Neural crest cell (in vitro differentiated cells): ENCODE results near the gene NPAS3. TPM values are rescaled to one million over a fixed set of nuclear protein-coding genes. Genes with fewer than 3 reads are reported as not detected.
A peak's percentile ranks its signal among the peaks of the same experiment; 100 is the strongest.

ENCODE experiments used
- DNase-seq: peaks from one replicate; pipeline ENCODE4 v3.0.0; 2021; ENCODE audit warnings: low read depth, mixed read lengths, low spot score
- H3K27ac Mint-ChIP-seq: one replicate; pipeline ENCODE4 v1.8.0; 2021; ENCODE audit warnings: mild to moderate bottlenecking, mixed read lengths; ENCODE audit not compliant: unreplicated experiment
- H3K27me3 Mint-ChIP-seq: 2 replicates; pipeline ENCODE4 v1.8.0; 2021; ENCODE audit warnings: low read depth, mild to moderate bottlenecking, mixed read lengths
- H3K36me3 Mint-ChIP-seq: 2 replicates; pipeline ENCODE4 v1.8.0; 2021; ENCODE audit warnings: low read depth, mild to moderate bottlenecking, mixed read lengths
- H3K4me1 Mint-ChIP-seq: 2 replicates; pipeline ENCODE4 v1.8.0; 2021; ENCODE audit warnings: mixed read lengths
- H3K4me3 Mint-ChIP-seq: one replicate; pipeline ENCODE4 v1.8.0; 2021; ENCODE audit warnings: mild to moderate bottlenecking, mixed read lengths
- H3K9me3 Mint-ChIP-seq: 2 replicates; pipeline ENCODE4 v1.8.0; 2021; ENCODE audit warnings: mixed read lengths
- CTCF ChIP-seq: fragments of 200-600 bp; sonication (generic); conservative IDR thresholded peaks from 2 replicates; pipeline ENCODE4 v1.5.0; 2021; ENCODE audit warnings: antibody characterized with exemption, mild to moderate bottlenecking
- total RNA-seq: library from RNA; stranded (reverse); gene quantifications from 2 replicates; pipeline ENCODE4 v1.2.1, GENCODE V29; 2021

NPAS3 gene
- total RNA-seq, 1 donor from 2014 or later = 18.2 TPM

GRCh38 chr14:33643426-33644181 lies 704.9 kb downstream of the NPAS3 start:
- H3K36me3 Mint-ChIP-seq = no peaks in the 10 kb centered on the region
- H3K9me3 Mint-ChIP-seq = peaks cover 2% of the 10 kb centered on the region
- TF ChIP-seq CTCF = no peak
- DNase-seq = no peak
- H3K4me3 Mint-ChIP-seq = peak overlapping the region; percentile 61
- H3K27me3 Mint-ChIP-seq = no peaks in the 10 kb centered on the region
- H3K4me1 Mint-ChIP-seq = peaks cover 38% of the 10 kb centered on the region
- H3K27ac Mint-ChIP-seq = peak overlapping the region; percentile 15

GRCh38 chr14:33646692-33647260 lies 708.1 kb downstream of the NPAS3 start:
- H3K9me3 Mint-ChIP-seq = peaks cover 2% of the 10 kb centered on the region
- no peak overlapping the region for H3K4me3 Mint-ChIP-seq
- H3K4me1 Mint-ChIP-seq = peaks cover 47% of the 10 kb centered on the region
- H3K27ac Mint-ChIP-seq = no peak overlapping the region
- H3K36me3 Mint-ChIP-seq = no peaks in the 10 kb centered on the region
- DNase-seq = no peak
- no peak for TF ChIP-seq CTCF
- no peaks in the 10 kb centered on the region for H3K27me3 Mint-ChIP-seq

GRCh38 chr14:33647385-33647786 lies 708.7 kb downstream of the NPAS3 start:
- H3K27ac Mint-ChIP-seq = no peak overlapping the region
- no peak for TF ChIP-seq CTCF
- H3K4me1 Mint-ChIP-seq = peaks cover 41% of the 10 kb centered on the region
- peaks cover 2% of the 10 kb centered on the region for H3K9me3 Mint-ChIP-seq
- no peaks in the 10 kb centered on the region for H3K36me3 Mint-ChIP-seq
- no peak for DNase-seq
- H3K27me3 Mint-ChIP-seq = no peaks in the 10 kb centered on the region
- no peak overlapping the region for H3K4me3 Mint-ChIP-seq

DNA sequence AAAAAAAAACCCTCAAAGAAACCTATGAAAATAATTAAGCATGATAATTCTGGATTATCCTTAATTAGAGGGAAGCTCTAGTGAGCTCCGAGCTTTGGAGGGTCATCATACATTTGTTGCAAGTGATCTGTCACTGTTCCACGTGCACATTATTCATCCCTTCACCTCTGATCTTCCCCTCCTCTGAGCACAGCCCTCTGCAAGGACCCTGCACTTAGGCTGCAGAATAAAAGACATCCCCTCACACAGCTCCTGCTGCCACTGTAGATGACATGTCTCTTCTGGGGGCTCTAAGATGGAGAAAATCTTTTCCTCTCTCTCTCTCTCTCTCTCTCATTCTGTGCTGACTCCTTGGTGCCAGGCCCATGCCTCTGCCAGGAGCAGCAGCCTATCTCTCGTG lies 711.8 kb downstream of the NPAS3 start:
- H3K9me3 Mint-ChIP-seq = no peaks in the 10 kb centered on the region
- no peak for TF ChIP-seq CTCF
- no peak overlapping the region for H3K4me3 Mint-ChIP-seq
- no peak for DNase-seq
- H3K36me3 Mint-ChIP-seq = no peaks in the 10 kb centered on the region
- peaks cover 19% of the 10 kb centered on the region for H3K4me1 Mint-ChIP-seq
- H3K27me3 Mint-ChIP-seq = no peaks in the 10 kb centered on the region
- H3K27ac Mint-ChIP-seq = peak overlapping the region; percentile 61

GRCh38 chr14:33652566-33653307 lies 714.1 kb downstream of the NPAS3 start:
- H3K27ac Mint-ChIP-seq = no peak overlapping the region
- peaks cover 19% of the 10 kb centered on the region for H3K4me1 Mint-ChIP-seq
- no peaks in the 10 kb centered on the region for H3K36me3 Mint-ChIP-seq
- no peaks in the 10 kb centered on the region for H3K9me3 Mint-ChIP-seq
- no peak for TF ChIP-seq CTCF
- H3K4me3 Mint-ChIP-seq = no peak overlapping the region
- DNase-seq = no peak
- H3K27me3 Mint-ChIP-seq = no peaks in the 10 kb centered on the region
